Astrocyte (in vitro differentiated cells and primary cell): Measurements from ENCODE around the gene FRMD4A.

Experiments used
- CTCF ChIP-seq: IDR thresholded peaks from 2 replicates; pipeline ENCODE4 v1.5.1; 2011; ENCODE audit warnings: low read depth, mild to moderate bottlenecking, inconsistent platforms, low read length, moderate library complexity; ENCODE audit not compliant: insufficient read depth
- EZH2 ChIP-seq: IDR thresholded peaks from 2 replicates; pipeline ENCODE4 v1.6.1; 2012; ENCODE audit warnings: mild to moderate bottlenecking, low read length, inconsistent platforms; ENCODE audit not compliant: insufficient read depth

- TF ChIP-seq CTCF, result no peak
- TF ChIP-seq EZH2, result no peak
Observed at GRCh38 chr10:13789448-13789829, 541.3 kb downstream of the FRMD4A start.
